GM13977 (cell line): ENCODE data around the gene TET2.
"Not testable (repeated sequence)": the region's sequence is repeated elsewhere in the genome, so short reads cannot be mapped to it uniquely, and the experiment has no call there.

Experiments used
- DNase-seq: peaks from one replicate; pipeline ENCODE4 v3.0.0; 2012; ENCODE audit warnings: low spot score
- CTCF ChIP-seq: IDR thresholded peaks from 2 replicates; pipeline ENCODE4 v1.5.1; 2012; ENCODE audit warnings: mild to moderate bottlenecking, control low read depth; ENCODE audit not compliant: insufficient read depth; ENCODE audit errors: extremely low read depth, missing control alignments
- in situ Hi-C: fragments of 300-500 bp; cut with MboI; formaldehyde crosslinking; loops from one replicate; pipeline ENCODE4 v1.12.0; 2022; ENCODE audit warnings: low sequenced_read_pairs, low pct_unique_long_range_greater_than_20kb, mixed read lengths, inconsistent platforms; ENCODE audit not compliant: unreplicated experiment

TET2 gene

GRCh38 chr4:105293360-105293759 lies 146.7 kb downstream of the TET2 start:
- in situ Hi-C loops = no loop called here
- no peak for DNase-seq
- TF ChIP-seq CTCF = no peak

GRCh38 chr4:105296672-105297071 lies 150.0 kb downstream of the TET2 start:
- no peak for TF ChIP-seq CTCF
- DNase-seq = no peak
- in situ Hi-C loops = no loop called here

DNA sequence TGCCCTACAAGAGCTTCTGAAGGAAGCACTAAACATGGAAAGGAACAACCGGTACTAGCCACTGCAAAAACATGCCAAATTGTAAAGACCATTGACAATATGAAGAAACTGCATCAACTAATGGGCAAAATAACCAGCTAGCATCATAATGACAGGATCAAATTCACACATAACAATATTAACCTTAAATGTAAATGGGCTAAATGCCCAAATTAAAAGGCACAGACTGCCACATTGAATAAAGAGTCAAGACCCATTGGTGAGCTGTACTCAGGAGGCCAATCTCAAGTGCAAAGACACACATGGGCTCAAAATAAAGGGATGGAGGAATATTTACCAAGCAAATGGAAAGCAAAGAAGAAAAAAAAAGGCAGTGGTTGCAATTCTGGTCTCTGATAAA lies 152.4 kb downstream of the TET2 start:
- in situ Hi-C loops, DNase-seq: not testable (repeated sequence)

DNA sequence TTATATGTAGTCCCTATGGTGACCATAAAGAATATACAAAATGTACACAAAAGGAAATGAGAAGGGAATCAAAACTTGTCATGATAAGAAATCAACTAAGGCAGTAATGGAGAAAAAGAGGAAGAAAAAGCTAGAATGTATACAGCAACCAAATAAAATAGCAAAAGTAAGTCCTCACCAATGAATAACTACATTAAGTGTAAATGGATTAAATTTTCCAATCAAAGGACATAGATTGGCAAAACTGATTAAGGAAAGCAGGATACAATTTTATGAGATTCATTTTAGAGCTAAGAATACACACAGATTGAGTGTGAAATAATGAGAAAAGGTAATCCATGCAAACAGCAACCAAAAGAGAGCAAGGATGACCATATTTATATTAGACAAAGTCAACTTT lies 157.4 kb downstream of the TET2 start:
- no peak for DNase-seq
- TF ChIP-seq CTCF = no peak
- in situ Hi-C loops = no loop called here

DNA sequence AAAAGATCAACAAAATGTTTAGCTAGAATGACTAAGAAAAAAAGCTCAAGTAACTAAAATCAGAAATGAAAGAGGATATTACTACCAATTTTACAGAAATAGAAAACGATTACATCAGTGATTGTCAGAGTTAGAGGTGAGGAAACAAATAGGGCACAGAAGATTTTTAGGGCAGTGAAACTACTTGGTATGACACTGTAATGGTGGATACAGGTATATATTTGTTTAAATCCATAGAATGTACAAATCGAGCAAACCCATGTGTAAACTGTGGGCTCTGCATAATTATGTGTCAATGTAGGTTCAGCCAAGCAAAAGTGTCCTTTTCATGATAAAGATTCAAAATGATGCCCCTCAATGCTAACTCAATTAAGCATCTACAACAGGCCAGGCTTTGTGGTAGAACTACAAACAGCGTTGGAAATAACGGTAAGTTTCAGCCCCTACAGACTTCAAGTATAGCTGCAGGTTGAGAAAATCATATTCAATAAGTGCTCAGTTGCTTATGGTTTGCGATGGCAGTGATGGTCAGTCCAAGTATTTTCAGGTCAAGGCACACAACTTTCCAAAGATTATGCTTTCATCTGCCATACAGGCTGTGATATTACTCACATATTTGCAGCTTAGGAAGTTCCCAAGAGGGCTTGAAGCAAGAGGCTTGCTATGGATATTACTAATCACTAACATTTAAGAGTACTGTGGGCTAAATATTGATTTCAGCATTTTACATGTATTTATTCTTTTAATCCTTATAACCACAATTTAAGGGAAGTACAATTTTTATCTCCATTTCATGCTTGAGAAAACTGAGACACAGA lies 158.6 kb downstream of the TET2 start:
- TF ChIP-seq CTCF = no peak
- in situ Hi-C loops = no loop called here
- DNase-seq = peak; percentile 18

GRCh38 chr4:105306158-105306781 lies 159.6 kb downstream of the TET2 start:
- peak; percentile 65 for DNase-seq
- in situ Hi-C loops = no loop called here
- no peak for TF ChIP-seq CTCF

DNA sequence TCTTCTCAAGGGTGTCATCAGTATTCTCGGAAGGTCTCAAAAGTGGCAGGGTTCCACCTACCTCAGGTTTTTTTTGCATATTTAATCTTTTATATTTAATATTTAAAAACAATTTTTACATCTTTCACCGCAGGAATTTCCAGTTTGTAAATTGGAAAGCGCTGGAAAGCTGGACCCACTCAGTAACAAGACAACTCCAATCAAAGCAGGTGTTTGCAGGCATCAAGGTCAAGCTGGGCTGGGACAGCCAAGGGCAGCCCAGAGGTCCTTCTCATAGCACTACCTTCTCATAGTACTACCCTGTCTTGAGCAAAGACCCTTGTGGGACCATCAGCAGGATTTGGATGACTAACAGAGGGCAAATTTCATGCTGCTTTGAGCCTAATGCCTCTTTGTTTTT lies 160.1 kb downstream of the TET2 start:
- TF ChIP-seq CTCF = no peak
- in situ Hi-C loops = no loop called here
- no peak for DNase-seq
